Measurements from ENCODE around the gene DTNA.

The DTNA gene

GRCh38 chr18:34818064-34818463, 108.0 kb downstream of the DTNA start:
- DNase-seq (ENCODE audit: insufficient read length, low spot score): no peak
- no peak for TF ChIP-seq POLR2A (IDR thresholded peaks at IDR 0.05; ENCODE audit: low read depth, low read length)
- FAIRE-seq: no peak

DNA sequence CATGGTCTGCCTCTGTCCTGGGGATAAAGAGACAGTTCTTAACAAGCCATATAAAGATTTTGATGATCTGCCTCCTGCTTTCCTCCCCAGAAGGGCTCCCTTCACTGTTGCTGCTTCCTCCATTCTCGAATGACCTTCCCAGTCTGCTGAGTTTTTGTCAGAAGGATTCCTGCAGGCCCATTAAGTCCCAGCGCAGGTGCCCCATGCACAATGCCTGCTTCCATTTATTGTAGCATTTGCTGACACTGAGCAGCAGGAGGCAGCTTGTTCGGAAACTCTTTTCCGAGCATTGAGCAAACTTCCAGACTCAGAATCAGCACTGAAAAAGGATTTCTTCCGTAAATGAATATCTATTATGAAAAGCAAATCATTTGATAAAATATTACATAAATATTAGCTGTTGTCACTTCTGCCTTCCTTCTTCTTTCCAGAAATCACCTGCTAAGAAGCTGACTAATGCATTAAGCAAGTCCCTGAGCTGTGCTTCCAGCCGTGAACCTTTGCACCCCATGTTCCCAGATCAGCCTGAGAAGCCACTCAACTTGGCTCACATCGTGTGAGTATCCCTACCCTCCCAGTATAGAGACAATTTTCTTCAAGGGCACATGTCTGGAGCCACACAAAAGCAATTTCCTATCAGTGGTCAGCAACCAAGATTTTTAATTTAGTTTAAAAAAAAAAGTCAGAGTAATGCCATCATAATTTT, 110.4 kb downstream of the DTNA start:
- no peak for TF ChIP-seq POLR2A (IDR thresholded peaks at IDR 0.05; ENCODE audit: low read depth, low read length)
- no peak for DNase-seq (ENCODE audit: insufficient read length, low spot score)
- no peak for FAIRE-seq

DNA sequence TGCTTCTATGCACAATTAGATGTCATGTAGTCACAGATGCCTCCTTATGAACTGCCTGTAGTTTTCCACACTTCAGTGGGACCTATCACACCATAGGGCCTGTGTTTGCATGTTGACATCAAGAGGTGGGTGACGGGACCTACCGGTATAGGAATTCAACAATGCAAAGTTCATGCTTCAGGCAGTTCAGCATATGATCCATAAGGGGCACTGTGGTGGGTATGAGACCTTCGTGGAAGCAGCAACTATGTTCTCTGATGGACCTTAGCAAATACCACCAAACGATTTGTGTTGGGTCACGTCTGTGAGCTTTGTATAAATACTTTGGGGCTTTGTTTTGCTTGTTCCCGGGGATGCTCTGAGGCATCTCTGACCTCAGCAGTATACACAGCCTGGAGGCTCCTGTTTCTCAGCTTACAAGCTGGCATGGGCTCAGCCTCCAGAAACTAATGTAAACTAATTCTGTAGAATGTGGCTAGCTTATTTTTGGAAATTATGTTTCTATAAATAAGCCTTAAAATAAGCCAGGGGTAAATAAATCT, 111.6 kb downstream of the DTNA start:
- DNase-seq (ENCODE audit: insufficient read length, low spot score): no peak
- FAIRE-seq: no peak
- no peak for TF ChIP-seq POLR2A (IDR thresholded peaks at IDR 0.05; ENCODE audit: low read depth, low read length)

- DNase-seq (ENCODE audit: insufficient read length, low spot score): no peak
- no peak for FAIRE-seq
- TF ChIP-seq POLR2A (IDR thresholded peaks at IDR 0.05; ENCODE audit: low read depth, low read length): no peak
Observed at GRCh38 chr18:34828093-34828492, 118.0 kb downstream of the DTNA start.

- no peak for TF ChIP-seq POLR2A (IDR thresholded peaks at IDR 0.05; ENCODE audit: low read depth, low read length)
- FAIRE-seq (no peak), DNase-seq (ENCODE audit: insufficient read length, low spot score) (no peak)
Observed at GRCh38 chr18:34834897-34835296, 124.8 kb downstream of the DTNA start.

DNA sequence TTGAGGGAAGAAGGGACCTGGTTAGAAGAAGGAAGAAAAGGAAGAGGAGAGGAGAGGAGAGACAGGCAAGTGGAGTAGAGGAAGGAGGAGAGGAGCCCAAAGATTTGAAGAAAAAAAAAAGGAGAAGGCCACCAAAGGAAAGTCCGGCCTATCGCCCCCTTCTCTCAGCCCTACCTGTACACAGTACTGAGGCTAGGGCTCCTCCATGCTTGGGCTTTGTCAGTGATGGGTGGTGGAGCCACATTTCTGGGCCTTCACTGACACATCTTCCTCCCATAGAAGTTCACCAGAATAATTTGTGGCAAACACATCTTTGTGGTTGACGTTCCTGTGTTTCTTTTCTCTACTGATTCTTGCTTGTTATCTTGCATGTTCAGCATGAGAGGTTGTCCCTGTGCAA, 125.4 kb downstream of the DTNA start:
- DNase-seq (ENCODE audit: insufficient read length, low spot score) (no peak), FAIRE-seq (no peak)
- no peak for TF ChIP-seq POLR2A (IDR thresholded peaks at IDR 0.05; ENCODE audit: low read depth, low read length)

- no peak for DNase-seq (ENCODE audit: insufficient read length, low spot score)
- no peak for FAIRE-seq
Observed at GRCh38 chr18:34837769-34838272, 127.7 kb downstream of the DTNA start.

DNA sequence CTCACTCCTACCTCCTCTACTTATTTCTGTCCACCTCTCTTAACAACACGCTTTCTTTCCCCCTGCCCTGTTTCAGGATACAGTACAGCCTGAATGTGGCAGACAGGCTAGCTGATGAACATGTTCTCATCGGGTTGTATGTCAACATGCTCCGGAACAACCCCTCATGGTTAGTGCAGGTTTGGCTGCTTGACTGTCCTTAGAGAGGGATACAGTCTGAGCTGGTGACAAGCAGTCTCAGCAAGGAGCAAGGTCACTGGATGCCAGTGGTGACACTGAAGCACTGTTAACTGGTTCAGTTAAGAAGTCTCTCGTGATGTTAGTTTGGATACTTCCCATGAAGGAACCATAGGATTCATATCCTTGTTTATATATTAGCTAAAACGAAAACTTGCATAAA, 128.6 kb downstream of the DTNA start:
- FAIRE-seq (no peak), DNase-seq (ENCODE audit: insufficient read length, low spot score) (no peak)
- no peak for TF ChIP-seq POLR2A (IDR thresholded peaks at IDR 0.05; ENCODE audit: low read depth, low read length)

More at GRCh38 chr18:34837769-34838272, 127.7 kb downstream of the DTNA start:
- TF ChIP-seq POLR2A (IDR thresholded peaks at IDR 0.05; ENCODE audit: low read depth, low read length): no peak

GRCh38 chr18:34840256-34840826, 130.2 kb downstream of the DTNA start:
- no peak for TF ChIP-seq POLR2A (IDR thresholded peaks at IDR 0.05; ENCODE audit: low read depth, low read length)
- DNase-seq (ENCODE audit: insufficient read length, low spot score) (no peak), FAIRE-seq (no peak)

DNA sequence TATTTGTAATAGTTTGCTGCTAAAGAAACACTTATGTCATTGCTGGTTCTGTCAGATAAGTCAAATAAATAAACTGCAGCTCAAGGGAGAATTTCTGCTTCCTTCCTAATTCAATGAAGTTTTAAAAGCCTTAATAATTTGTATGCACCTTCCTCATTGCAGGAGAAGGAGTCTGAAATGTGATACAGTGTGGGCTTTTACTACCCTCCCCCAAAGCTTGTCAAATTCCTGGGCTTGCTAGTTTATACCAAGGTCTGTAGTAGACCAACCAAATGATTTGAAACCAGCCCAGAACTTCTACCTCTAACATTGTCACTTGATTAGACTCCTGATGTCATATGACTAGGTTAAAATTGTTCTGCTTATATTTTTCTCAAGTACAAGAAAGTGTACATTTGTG, 131.8 kb downstream of the DTNA start:
- no peak for DNase-seq (ENCODE audit: insufficient read length, low spot score)
- no peak for FAIRE-seq
- no peak for TF ChIP-seq POLR2A (IDR thresholded peaks at IDR 0.05; ENCODE audit: low read depth, low read length)

DNA sequence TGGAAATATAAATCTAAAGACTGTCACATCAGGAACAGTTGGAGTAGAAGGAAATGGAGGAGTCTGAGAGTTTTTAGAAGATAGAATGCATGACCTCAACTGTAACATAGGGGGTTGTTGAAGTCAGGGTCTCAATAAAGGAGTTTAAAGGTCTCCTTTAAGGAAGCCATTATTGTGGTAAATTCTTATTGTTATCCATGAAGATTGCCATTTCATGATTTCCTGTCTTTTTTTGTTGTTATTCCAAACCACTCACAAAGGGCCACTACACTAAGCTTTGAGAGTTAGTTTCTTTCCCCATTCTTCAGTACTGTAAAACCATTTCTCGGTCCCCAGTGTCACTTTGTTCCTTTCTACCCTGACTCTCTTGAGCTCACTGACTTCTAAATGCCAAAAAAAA, 134.0 kb downstream of the DTNA start:
- TF ChIP-seq POLR2A (IDR thresholded peaks at IDR 0.05; ENCODE audit: low read depth, low read length): no peak
- no peak for DNase-seq (ENCODE audit: insufficient read length, low spot score)
- FAIRE-seq: no peak

GRCh38 chr18:34844732-34845459, 134.8 kb downstream of the DTNA start:
- DNase-seq (ENCODE audit: insufficient read length, low spot score) (no peak), FAIRE-seq (no peak)
- TF ChIP-seq POLR2A (IDR thresholded peaks at IDR 0.05; ENCODE audit: low read depth, low read length): no peak

- no peak for TF ChIP-seq POLR2A (IDR thresholded peaks at IDR 0.05; ENCODE audit: low read depth, low read length)
- FAIRE-seq: no peak
- DNase-seq (ENCODE audit: insufficient read length, low spot score): no peak
Observed at GRCh38 chr18:34847408-34847807, 137.3 kb downstream of the DTNA start.

DNA sequence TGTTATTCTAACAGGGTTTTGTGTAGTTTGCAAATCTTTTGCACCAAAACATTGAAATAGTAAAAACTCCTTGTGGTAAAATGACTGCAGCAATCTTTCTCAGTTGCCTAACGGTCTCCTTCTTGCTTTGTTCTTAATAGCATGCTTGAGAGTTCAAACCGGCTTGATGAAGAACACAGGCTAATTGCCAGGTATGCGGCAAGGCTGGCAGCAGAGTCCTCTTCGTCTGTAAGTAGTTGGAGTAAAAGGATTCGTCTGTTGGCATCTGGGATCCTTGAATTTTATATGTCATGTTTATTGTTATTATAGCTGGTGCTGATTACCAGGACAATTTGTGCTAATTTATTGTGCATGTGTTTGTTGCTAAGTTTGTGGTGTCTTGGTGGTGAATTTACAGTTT, 138.1 kb downstream of the DTNA start:
- TF ChIP-seq POLR2A (IDR thresholded peaks at IDR 0.05; ENCODE audit: low read depth, low read length): no peak

More for the DNA sequence above, 138.1 kb downstream of the DTNA start:
- FAIRE-seq: no peak
- no peak for DNase-seq (ENCODE audit: insufficient read length, low spot score)

Measured in H54 (cell line).